ENCODE data around the gene MPP7. TPM values are rescaled to one million over a fixed set of nuclear protein-coding genes. Genes with fewer than 3 reads are reported as not detected.

MPP7 gene
- total and polyA plus RNA-seq, 12 donors, result 1.7 to 12.0 (median 5.9) TPM

GRCh38 chr10:28266449-28267224 lies 36.2 kb downstream of the MPP7 start:
- no peak for DNase-seq
- no peaks in the 10 kb centered on the region for H3K27me3 ChIP-seq
- no peak overlapping the region for H3K4me3 ChIP-seq
- H3K36me3 ChIP-seq (replicated peaks in 1 of 2), result no peaks in the 10 kb centered on the region
- WGBS, 4 donors, result 97 to 100% (median 97%) methylated on average over 3 of the region's 3 CpGs
- H3K27ac ChIP-seq, result no peak overlapping the region
- intact Hi-C loops (cut with DNase I), result no loop called here
- TF ChIP-seq CTCF (IDR thresholded peaks at IDR 0.05), result no peak
- no peak for TF ChIP-seq POLR2A (IDR thresholded peaks at IDR 0.05)
- no peaks in the 10 kb centered on the region for H3K9me3 ChIP-seq (replicated peaks in 1 of 3)
- H3K4me1 ChIP-seq (replicated peaks in 1 of 2), result no peaks in the 10 kb centered on the region

GRCh38 chr10:28263136-28263857 lies 39.6 kb downstream of the MPP7 start:
- 67 to 84% (median 73%) methylated on average over 10 of the region's 10 CpGs for WGBS, 4 donors
- Histone ChIP-seq H3K9me3 (replicated peaks in 1 of 3) (no peaks in the 10 kb centered on the region), H3K27me3 (no peaks in the 10 kb centered on the region), H3K4me1 (replicated peaks in 1 of 2) (no peaks in the 10 kb centered on the region), H3K27ac (no peak overlapping the region), H3K4me3 (no peak overlapping the region), H3K36me3 (replicated peaks in 1 of 2) (no peaks in the 10 kb centered on the region)
- DNase-seq, result no peak
- intact Hi-C loops (cut with DNase I), result no loop called here
- TF ChIP-seq CTCF (IDR thresholded peaks at IDR 0.05) (no peak), POLR2A (IDR thresholded peaks at IDR 0.05) (no peak)

GRCh38 chr10:28256776-28257175 lies 46.1 kb downstream of the MPP7 start:
- H3K4me1 ChIP-seq (replicated peaks in 1 of 2), result peaks cover 0 to 10% of the 10 kb centered on the region in 2 donors
- TF ChIP-seq POLR2A (IDR thresholded peaks at IDR 0.05) (no peak), CTCF (IDR thresholded peaks at IDR 0.05) (no peak)
- H3K27ac ChIP-seq, result no peak overlapping the region
- no peak overlapping the region for H3K4me3 ChIP-seq
- H3K9me3 ChIP-seq (replicated peaks in 1 of 3), result no peaks in the 10 kb centered on the region
- 47 to 96% (median 86%) methylated on average over 2 of the region's 2 CpGs for WGBS, 4 donors
- DNase-seq, result no peak
- no peaks in the 10 kb centered on the region for H3K27me3 ChIP-seq
- intact Hi-C loops (cut with DNase I), result loop anchor here in 1 of 2 donors (5.0 kb wide), 1 partner anchor 126 kb away; no protein-coding TSS in a partner anchor
- H3K36me3 ChIP-seq (replicated peaks in 1 of 2), result no peaks in the 10 kb centered on the region

- TF ChIP-seq CTCF (IDR thresholded peaks at IDR 0.05) (no peak), POLR2A (IDR thresholded peaks at IDR 0.05) (no peak)
- peaks cover 0 to 10% of the 10 kb centered on the region in 2 donors for H3K4me1 ChIP-seq (replicated peaks in 1 of 2)
- WGBS, 4 donors, result 24 to 28% (median 27%) methylated on average over 6 of the region's 6 CpGs
These were observed 48.4 kb downstream of the MPP7 start for GRCh38 chr10:28254290-28254985.

More at GRCh38 chr10:28254290-28254985, 48.4 kb downstream of the MPP7 start:
- intact Hi-C loops (cut with DNase I), result no loop called here
- Histone ChIP-seq H3K9me3 (replicated peaks in 1 of 3) (no peaks in the 10 kb centered on the region), H3K4me3 (no peak overlapping the region), H3K27ac (no peak overlapping the region), H3K36me3 (replicated peaks in 1 of 2) (no peaks in the 10 kb centered on the region), H3K27me3 (no peaks in the 10 kb centered on the region)
- peak; percentile 20 to 66 (median 41) for DNase-seq
